ENCODE data around the gene NAALADL1. TPM values are rescaled to one million over a fixed set of nuclear protein-coding genes. Genes with fewer than 3 reads are reported as not detected.
A peak's percentile ranks its signal among the peaks of the same experiment; 100 is the strongest.

The NAALADL1 gene
- total and polyA plus RNA-seq, 9 of the 15 experiments (the other 6 are each of a cell fraction or from before 2014, with no cell fraction given): 0.06 to 0.72 (median 0.22) TPM; not detected in 4

DNA sequence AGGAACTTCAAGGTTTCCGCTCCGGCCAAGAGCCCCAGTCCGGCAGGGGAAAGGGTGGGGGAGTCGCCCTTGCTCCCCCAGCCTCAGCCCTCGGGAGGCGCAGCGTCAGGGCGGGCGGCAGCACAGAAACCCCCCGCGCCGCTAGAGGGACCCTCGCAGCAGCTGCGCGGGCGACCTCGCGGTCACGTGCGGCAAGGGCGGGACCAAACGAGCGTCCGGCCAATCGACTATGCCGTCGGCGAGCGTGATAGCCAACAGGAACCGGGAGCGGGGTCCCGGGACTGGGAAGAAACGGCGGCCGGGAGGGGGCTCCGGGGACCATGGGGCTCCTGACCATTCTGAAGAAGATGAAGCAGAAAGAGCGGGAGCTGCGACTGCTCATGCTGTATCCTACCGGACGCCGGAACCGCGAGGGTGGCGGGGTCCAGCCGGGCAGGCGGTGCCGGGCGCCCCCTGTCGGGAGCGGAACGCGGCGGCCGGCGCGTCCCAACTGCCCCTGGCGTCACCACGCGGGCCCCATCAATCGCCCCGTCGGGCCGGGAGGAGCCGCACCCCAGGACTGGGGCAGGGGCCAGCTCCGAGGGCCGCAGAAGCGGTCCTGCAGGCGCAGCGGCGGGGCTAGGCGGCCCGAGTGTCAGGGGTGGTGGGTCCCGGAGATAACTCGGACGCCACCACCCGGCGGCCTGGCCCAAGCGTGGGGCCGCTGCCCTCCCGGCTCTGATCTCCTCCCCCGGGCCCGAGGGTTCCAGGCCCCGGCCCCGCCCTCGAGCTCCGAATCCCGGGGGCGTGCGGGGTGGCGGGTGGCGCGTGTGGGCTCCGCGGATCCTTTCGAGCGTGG lies 44.2 kb downstream of the NAALADL1 start, which contains the start of gene ARL2 (continued):
- TF ChIP-seq TFAM (CRISPR knock-in tag; conservative IDR thresholded peaks at IDR 0.05): no peak
- TF ChIP-seq, protein P1, sequence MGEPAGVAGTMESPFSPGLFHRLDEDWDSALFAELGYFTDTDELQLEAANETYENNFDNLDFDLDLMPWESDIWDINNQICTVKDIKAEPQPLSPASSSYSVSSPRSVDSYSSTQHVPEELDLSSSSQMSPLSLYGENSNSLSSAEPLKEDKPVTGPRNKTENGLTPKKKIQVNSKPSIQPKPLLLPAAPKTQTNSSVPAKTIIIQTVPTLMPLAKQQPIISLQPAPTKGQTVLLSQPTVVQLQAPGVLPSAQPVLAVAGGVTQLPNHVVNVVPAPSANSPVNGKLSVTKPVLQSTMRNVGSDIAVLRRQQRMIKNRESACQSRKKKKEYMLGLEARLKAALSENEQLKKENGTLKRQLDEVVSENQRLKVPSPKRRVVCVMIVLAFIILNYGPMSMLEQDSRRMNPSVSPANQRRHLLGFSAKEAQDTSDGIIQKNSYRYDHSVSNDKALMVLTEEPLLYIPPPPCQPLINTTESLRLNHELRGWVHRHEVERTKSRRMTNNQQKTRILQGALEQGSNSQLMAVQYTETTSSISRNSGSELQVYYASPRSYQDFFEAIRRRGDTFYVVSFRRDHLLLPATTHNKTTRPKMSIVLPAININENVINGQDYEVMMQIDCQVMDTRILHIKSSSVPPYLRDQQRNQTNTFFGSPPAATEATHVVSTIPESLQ (CRISPR knock-in tag; IDR thresholded peaks at IDR 0.05): no peak
- no peak for TF ChIP-seq HNRNPH1 (optimal IDR thresholded peaks at IDR 0.05; ENCODE audit: low read depth, low read length)
- 0 out of 2 replicates have a peak, but pooled peaks have one; percentile 17 for TF ChIP-seq NBN (IDR thresholded peaks at IDR 0.05; ENCODE audit: low read depth)
- 0 out of 2 replicates have a peak, but pooled peaks have one; percentile 20 for TF ChIP-seq ZNF212 (CRISPR knock-in tag; IDR thresholded peaks at IDR 0.05)
- TF ChIP-seq EP400 (IDR thresholded peaks at IDR 0.05): peak; percentile 93
- TF ChIP-seq, protein P2, sequence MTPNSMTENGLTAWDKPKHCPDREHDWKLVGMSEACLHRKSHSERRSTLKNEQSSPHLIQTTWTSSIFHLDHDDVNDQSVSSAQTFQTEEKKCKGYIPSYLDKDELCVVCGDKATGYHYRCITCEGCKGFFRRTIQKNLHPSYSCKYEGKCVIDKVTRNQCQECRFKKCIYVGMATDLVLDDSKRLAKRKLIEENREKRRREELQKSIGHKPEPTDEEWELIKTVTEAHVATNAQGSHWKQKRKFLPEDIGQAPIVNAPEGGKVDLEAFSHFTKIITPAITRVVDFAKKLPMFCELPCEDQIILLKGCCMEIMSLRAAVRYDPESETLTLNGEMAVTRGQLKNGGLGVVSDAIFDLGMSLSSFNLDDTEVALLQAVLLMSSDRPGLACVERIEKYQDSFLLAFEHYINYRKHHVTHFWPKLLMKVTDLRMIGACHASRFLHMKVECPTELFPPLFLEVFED (CRISPR knock-in tag; conservative IDR thresholded peaks at IDR 0.05): no peak
- TF ChIP-seq, protein P3, sequence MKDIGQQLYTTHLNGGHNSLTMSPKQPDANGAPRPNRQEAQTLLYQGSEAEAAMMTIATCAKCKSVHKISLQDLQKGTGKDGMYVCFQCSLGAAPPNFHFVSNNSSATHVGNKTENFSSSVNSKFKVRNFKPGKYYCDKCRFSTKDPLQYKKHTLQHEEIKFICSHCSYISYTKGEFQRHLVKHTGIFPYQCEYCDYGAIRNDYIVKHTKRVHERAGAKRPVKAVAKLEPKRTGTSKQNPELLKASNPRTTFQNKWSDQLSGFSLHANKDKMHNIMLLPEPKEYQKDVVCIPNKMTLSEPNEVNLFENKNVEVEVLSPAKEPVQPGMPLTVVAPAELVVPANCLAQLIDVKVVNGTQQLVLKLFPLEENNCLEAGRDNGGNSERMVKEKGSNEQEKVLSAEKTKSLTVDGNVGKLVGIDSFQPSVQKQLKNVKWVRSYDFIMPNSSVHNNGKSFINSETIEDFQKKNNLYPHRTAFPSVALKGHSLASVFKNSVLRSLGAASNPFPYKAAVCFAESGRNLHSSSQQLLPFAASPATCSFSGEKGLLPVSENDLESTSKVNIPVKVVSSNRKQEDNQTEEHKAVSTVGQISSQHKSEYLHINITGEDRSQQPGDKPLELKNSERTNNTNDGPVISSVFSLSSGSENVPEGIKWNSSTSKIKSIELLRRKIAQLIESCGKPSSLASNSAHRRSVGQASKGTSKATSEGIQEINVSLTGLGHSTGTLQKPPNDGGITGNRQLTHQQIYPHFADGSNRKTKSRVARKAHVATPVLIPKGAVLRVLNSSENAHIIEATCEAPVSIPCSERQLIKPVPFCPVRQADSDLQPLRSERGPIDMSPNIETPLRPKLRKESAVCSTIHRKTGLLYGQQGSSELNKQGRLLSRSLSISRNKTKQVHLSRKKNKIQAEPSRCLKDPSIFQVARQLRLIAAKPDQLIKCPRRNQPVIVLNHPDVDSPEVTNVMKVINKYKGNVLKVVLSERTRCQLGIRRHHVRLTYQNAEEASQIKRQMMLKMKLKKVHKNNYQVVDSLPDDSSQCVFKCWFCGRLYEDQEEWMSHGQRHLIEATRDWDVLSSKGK (CRISPR knock-in tag; IDR thresholded peaks at IDR 0.05): no peak
- TF ChIP-seq KAT2B (IDR thresholded peaks at IDR 0.05; ENCODE audit: low read depth, low read length): peak; percentile 55
- no peak for TF ChIP-seq ZKSCAN8 (CRISPR knock-in tag; IDR thresholded peaks at IDR 0.05)
- no peak for TF ChIP-seq ZKSCAN3 (CRISPR knock-in tag; IDR thresholded peaks at IDR 0.05)
- TF ChIP-seq HCFC1 (IDR thresholded peaks at IDR 0.05; ENCODE audit: low read depth, low read length): no peak; the same call in none of the 2 replicates
- TF ChIP-seq FUS (optimal IDR thresholded peaks at IDR 0.05; ENCODE audit: low read depth, low read length): peak; percentile 92
- no peak for TF ChIP-seq ZNF41 (CRISPR knock-in tag; conservative IDR thresholded peaks at IDR 0.05)
- no peak for TF ChIP-seq RFX7 (CRISPR knock-in tag; IDR thresholded peaks at IDR 0.05)
- TF ChIP-seq RBM22 (IDR thresholded peaks at IDR 0.05; ENCODE audit: low read depth, low read length, poor library complexity, severe bottlenecking): peak; percentile 79
- no peak; the same call in 1 of the 2 replicates for TF ChIP-seq SMARCA4 (IDR thresholded peaks at IDR 0.05)
- TF ChIP-seq, protein P4, sequence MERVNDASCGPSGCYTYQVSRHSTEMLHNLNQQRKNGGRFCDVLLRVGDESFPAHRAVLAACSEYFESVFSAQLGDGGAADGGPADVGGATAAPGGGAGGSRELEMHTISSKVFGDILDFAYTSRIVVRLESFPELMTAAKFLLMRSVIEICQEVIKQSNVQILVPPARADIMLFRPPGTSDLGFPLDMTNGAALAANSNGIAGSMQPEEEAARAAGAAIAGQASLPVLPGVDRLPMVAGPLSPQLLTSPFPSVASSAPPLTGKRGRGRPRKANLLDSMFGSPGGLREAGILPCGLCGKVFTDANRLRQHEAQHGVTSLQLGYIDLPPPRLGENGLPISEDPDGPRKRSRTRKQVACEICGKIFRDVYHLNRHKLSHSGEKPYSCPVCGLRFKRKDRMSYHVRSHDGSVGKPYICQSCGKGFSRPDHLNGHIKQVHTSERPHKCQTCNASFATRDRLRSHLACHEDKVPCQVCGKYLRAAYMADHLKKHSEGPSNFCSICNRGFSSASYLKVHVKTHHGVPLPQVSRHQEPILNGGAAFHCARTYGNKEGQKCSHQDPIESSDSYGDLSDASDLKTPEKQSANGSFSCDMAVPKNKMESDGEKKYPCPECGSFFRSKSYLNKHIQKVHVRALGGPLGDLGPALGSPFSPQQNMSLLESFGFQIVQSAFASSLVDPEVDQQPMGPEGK (CRISPR knock-in tag; IDR thresholded peaks at IDR 0.05; ENCODE audit: borderline replicate concordance): no peak
- no peak for TF ChIP-seq ETS2 (tag; IDR thresholded peaks at IDR 0.05; ENCODE audit: borderline replicate concordance, poor library complexity, severe bottlenecking)

Measured in K562 (cell line).